Measurements from ENCODE around the gene VCAM1. TPM values are rescaled to one million over a fixed set of nuclear protein-coding genes. Genes with fewer than 3 reads are reported as not detected.
A peak's percentile ranks its signal among the peaks of the same experiment; 100 is the strongest.

The VCAM1 gene
- 10 to 100 TPM; 10.7 to 31.5 TPM for total RNA-seq

- Mint-ChIP-seq H3K4me1 (ENCODE audit: low read depth in 2 of 2) (peaks cover 17 to 23% of the 10 kb centered on the region in 2 donors), H3K4me3 (peak within 1 kb of the TSS; percentile 63), H3K9me3 (no peaks in the 10 kb centered on the region), H3K36me3 (no peaks in the 10 kb centered on the region), H3K27ac (peak within 1 kb of the TSS in 1 of 2 donors; percentile 14), H3K27me3 (peaks cover 14 to 18% of the 10 kb centered on the region in 2 donors)
- DNase-seq (ENCODE audit: low spot score): peak; percentile 62
- peak; percentile 36 to 46 for ATAC-seq
These were observed at the start of gene VCAM1 for GRCh38 chr1:100719490-100719889. TSS of gene VCAM1 (plus strand) at chr1:100719742. CDS start at chr1:100719861, 119 bp downstream.

DNA sequence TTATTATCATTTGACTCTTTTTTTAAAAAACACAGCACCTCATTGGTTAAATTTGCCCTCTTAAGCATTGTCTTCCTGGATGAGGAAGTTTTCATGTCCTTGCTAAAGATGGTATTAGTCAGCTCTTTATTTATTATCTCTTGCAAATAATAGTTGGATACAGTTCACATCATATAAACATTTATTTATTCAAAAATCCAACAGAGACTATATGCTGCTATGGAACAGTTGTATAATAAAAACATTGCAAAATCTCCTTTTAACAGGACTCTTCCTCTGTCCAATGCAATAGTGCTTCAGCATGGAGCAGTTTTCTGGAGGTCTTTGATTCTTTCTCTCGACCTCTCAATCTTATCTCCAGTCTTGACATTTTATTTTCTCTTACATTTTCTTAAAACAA, 49.5 kb upstream of the VCAM1 start:
- Mint-ChIP-seq H3K4me1 (ENCODE audit: low read depth in 2 of 2) (no peaks in the 10 kb centered on the region), H3K36me3 (no peaks in the 10 kb centered on the region), H3K27me3 (peaks cover 8 to 16% of the 10 kb centered on the region in 2 donors), H3K9me3 (no peaks in the 10 kb centered on the region), H3K4me3 (no peak overlapping the region), H3K27ac (no peak overlapping the region)
- DNase-seq (ENCODE audit: low spot score): no peak
- no peak for ATAC-seq

DNA sequence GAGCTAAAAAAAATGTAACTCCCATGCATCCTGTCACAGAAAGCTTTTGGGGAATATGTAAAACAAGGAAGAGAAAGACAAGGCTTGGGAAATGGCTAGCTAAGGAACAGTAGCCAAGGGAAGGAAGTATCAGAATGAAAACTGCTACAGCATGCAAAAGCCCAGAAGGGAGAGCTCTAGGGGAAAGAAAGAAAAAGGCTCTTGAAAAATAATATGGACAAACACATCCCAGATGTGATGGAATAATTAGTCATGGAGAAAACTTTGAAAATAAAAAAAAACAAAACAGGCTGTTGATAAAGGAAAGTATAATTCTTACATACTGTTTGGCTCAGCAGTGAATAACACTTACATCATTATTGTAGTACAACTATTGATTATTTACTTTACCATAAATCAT, 47.9 kb upstream of the VCAM1 start:
- no peak for ATAC-seq
- H3K9me3 Mint-ChIP-seq: no peaks in the 10 kb centered on the region

DNA sequence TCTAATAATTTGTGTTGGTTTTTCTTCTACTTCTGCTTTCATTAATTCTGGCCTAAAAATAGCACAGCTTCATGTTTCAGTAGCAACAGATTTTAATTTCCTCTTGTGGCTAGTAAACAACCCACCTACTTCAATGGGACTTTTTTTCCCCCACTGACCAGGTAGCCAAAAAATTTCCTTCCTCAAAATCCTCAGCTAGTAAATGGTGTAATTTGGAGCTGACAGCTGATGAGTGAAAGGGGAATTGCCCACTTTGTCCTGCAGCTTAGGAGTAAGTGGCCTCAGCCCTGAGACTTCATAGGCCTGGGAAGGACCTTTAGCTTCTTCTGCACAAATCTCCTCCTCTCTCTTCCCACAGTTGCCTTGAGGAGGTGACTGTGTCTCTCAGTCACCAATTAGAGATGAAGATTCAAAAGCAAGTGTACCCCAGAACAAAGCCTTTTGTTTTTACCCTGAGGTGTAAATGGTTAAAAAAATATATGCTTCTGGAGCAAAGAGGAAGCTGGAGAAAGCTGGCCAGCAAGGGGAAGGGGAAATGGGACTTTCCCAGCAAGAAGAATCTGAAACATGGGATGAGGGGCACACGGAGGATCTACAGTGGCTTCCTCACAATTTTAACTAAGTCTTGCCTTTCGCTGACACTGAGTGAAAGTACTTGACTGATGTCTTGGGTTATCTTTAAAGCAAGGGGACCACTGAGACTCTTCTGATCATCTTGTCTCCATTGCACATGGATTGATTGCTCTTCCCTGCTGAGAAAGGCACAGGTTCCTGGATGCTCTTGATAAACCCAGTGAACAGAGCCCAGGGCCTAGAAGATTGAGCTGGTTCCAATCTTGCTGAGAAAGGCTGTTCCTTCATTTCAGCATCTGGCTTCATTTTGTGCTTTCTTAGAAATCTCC, 35.8 kb upstream of the VCAM1 start:
- Mint-ChIP-seq H3K9me3 (peaks cover 3% of the 10 kb centered on the region), H3K27ac (no peak overlapping the region), H3K27me3 (peaks cover 0 to 10% of the 10 kb centered on the region in 2 donors), H3K4me3 (no peak overlapping the region), H3K4me1 (ENCODE audit: low read depth in 2 of 2) (no peaks in the 10 kb centered on the region), H3K36me3 (peaks cover 14% of the 10 kb centered on the region)
- ATAC-seq (no peak), DNase-seq (ENCODE audit: low spot score) (no peak)

More for the DNA sequence above, 47.9 kb upstream of the VCAM1 start:
- Mint-ChIP-seq H3K36me3 (no peaks in the 10 kb centered on the region), H3K4me1 (ENCODE audit: low read depth in 2 of 2) (no peaks in the 10 kb centered on the region), H3K27ac (no peak overlapping the region), H3K27me3 (peaks cover 8 to 10% of the 10 kb centered on the region in 2 donors), H3K4me3 (no peak overlapping the region)
- no peak for DNase-seq (ENCODE audit: low spot score)

GRCh38 chr1:100699744-100700143, 19.8 kb upstream of the VCAM1 start:
- H3K27ac Mint-ChIP-seq: no peak overlapping the region
- no peak for ATAC-seq
- H3K9me3 Mint-ChIP-seq: peaks cover 4% of the 10 kb centered on the region
- H3K27me3 Mint-ChIP-seq: peaks cover 24 to 26% of the 10 kb centered on the region in 2 donors
- H3K4me3 Mint-ChIP-seq: no peak overlapping the region
- peaks cover 20% of the 10 kb centered on the region for H3K36me3 Mint-ChIP-seq
- no peak for DNase-seq (ENCODE audit: low spot score)
- H3K4me1 Mint-ChIP-seq (ENCODE audit: low read depth in 2 of 2): no peaks in the 10 kb centered on the region

GRCh38 chr1:100700586-100700985, 19.0 kb upstream of the VCAM1 start:
- Mint-ChIP-seq H3K27ac (no peak overlapping the region), H3K9me3 (peaks cover under 1% of the 10 kb centered on the region), H3K4me3 (no peak overlapping the region), H3K27me3 (peaks cover 22 to 23% of the 10 kb centered on the region in 2 donors), H3K36me3 (peaks cover 12% of the 10 kb centered on the region), H3K4me1 (ENCODE audit: low read depth in 2 of 2) (no peaks in the 10 kb centered on the region)
- ATAC-seq: no peak
- DNase-seq (ENCODE audit: low spot score): no peak

- no peak for DNase-seq (ENCODE audit: low spot score)
- peaks cover 20 to 28% of the 10 kb centered on the region in 2 donors for H3K27me3 Mint-ChIP-seq
- no peak overlapping the region for H3K4me3 Mint-ChIP-seq
- H3K9me3 Mint-ChIP-seq: peaks cover 3% of the 10 kb centered on the region
- ATAC-seq: no peak
- H3K36me3 Mint-ChIP-seq: peaks cover 10% of the 10 kb centered on the region
- no peak overlapping the region for H3K27ac Mint-ChIP-seq
- H3K4me1 Mint-ChIP-seq (ENCODE audit: low read depth in 2 of 2): no peaks in the 10 kb centered on the region
These were observed 16.5 kb upstream of the VCAM1 start for GRCh38 chr1:100703052-100703451.

GRCh38 chr1:100703716-100704115, 15.8 kb upstream of the VCAM1 start:
- Mint-ChIP-seq H3K9me3 (peaks cover 3% of the 10 kb centered on the region), H3K36me3 (peaks cover 9% of the 10 kb centered on the region), H3K4me3 (no peak overlapping the region), H3K27me3 (peaks cover 18 to 28% of the 10 kb centered on the region in 2 donors), H3K27ac (no peak overlapping the region), H3K4me1 (ENCODE audit: low read depth in 2 of 2) (no peaks in the 10 kb centered on the region)
- no peak for DNase-seq (ENCODE audit: low spot score)
- ATAC-seq: no peak

DNA sequence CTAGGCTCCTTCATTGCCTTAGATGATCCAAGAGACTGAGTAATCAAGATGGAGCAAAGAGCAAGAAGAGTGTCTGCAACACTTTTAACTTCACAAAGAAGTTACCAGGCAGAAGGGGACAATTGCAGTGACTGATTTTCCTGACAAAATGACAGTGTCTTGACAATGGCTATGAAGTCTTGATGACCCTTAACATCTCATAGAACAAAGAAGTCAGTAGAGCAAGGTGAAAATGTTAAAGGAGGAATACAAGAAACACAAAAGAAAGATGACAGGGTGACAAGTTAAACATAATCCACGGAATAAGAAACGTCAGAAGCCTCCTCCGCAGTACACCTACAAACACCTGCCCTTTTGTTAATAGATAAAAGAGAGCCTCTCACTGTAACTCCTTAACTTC, 15.1 kb upstream of the VCAM1 start:
- peaks cover 6% of the 10 kb centered on the region for H3K9me3 Mint-ChIP-seq
- H3K4me3 Mint-ChIP-seq: no peak overlapping the region
- H3K36me3 Mint-ChIP-seq: peaks cover 2% of the 10 kb centered on the region
- DNase-seq (ENCODE audit: low spot score) (no peak), ATAC-seq (no peak)
- H3K4me1 Mint-ChIP-seq (ENCODE audit: low read depth in 2 of 2): peaks cover 3% of the 10 kb centered on the region in 2 donors
- peaks cover 11 to 24% of the 10 kb centered on the region in 2 donors for H3K27me3 Mint-ChIP-seq
- H3K27ac Mint-ChIP-seq: no peak overlapping the region

GRCh38 chr1:100706296-100706695, 13.2 kb upstream of the VCAM1 start:
- ATAC-seq (no peak), DNase-seq (ENCODE audit: low spot score) (no peak)
- Mint-ChIP-seq H3K4me3 (no peak overlapping the region), H3K36me3 (no peaks in the 10 kb centered on the region), H3K9me3 (peaks cover 6% of the 10 kb centered on the region), H3K27me3 (peaks cover 6 to 27% of the 10 kb centered on the region in 2 donors), H3K4me1 (ENCODE audit: low read depth in 2 of 2) (peaks cover 5 to 10% of the 10 kb centered on the region in 2 donors), H3K27ac (no peak overlapping the region)

DNA sequence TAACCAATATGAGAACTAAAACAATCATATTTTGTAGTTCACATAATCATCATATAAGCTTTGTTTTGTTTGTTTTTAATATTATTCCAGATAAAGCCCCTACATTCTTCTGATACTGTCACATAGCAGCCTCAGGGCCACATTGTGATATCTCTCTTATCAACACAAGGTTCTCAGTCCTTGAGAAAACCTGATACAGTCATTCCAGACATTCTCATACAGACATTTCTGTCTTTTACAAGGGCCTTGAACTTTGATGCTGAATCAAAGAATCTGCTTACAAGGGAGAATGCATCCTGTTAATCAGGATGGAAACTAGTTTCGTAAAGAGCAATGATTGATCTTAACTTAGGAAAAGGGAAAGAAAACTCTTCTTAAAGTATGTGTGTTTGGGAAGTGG, 12.7 kb upstream of the VCAM1 start:
- ATAC-seq: no peak
- H3K9me3 Mint-ChIP-seq: peaks cover 6% of the 10 kb centered on the region

GRCh38 chr1:100708476-100709062, 11.0 kb upstream of the VCAM1 start:
- Mint-ChIP-seq H3K36me3 (peaks cover 6% of the 10 kb centered on the region), H3K27ac (peak overlapping the region in 1 of 2 donors; percentile 34), H3K4me3 (no peak overlapping the region), H3K27me3 (peaks cover 0 to 15% of the 10 kb centered on the region in 2 donors), H3K4me1 (ENCODE audit: low read depth in 2 of 2) (peaks cover 27 to 32% of the 10 kb centered on the region in 2 donors), H3K9me3 (peaks cover 6% of the 10 kb centered on the region)
- no peak for DNase-seq (ENCODE audit: low spot score)
- ATAC-seq: no peak

More for the DNA sequence above, 12.7 kb upstream of the VCAM1 start:
- Mint-ChIP-seq H3K27me3 (peaks cover under 1 to 22% of the 10 kb centered on the region in 2 donors), H3K36me3 (peaks cover under 1% of the 10 kb centered on the region), H3K4me3 (no peak overlapping the region), H3K4me1 (ENCODE audit: low read depth in 2 of 2) (peaks cover 10 to 15% of the 10 kb centered on the region in 2 donors), H3K27ac (no peak overlapping the region)
- no peak for DNase-seq (ENCODE audit: low spot score)

- Mint-ChIP-seq H3K27ac (peak overlapping the region in 1 of 2 donors; percentile 83), H3K36me3 (peaks cover 6% of the 10 kb centered on the region), H3K27me3 (peaks cover 0 to 12% of the 10 kb centered on the region in 2 donors), H3K4me1 (ENCODE audit: low read depth in 2 of 2) (peaks cover 43 to 45% of the 10 kb centered on the region in 2 donors), H3K4me3 (no peak overlapping the region), H3K9me3 (peaks cover 3% of the 10 kb centered on the region)
- ATAC-seq (no peak), DNase-seq (ENCODE audit: low spot score) (no peak)
These were observed 8.4 kb upstream of the VCAM1 start for GRCh38 chr1:100710906-100711682.

All from natural killer cell treated with Interleukin-12 subunit alpha and Interleukin-12 subunit beta and Interleukin-15 and Interleukin-18, amount 100 ng/mL, for 72 hours (primary cell).